Fibroblast of peridontal ligament (primary cell): ENCODE measurements around the gene TMEM19.
"Not testable (repeated sequence)": the region's sequence is repeated elsewhere in the genome, so short reads cannot be mapped to it uniquely, and the experiment has no call there.

Source experiments
- DNase-seq: peaks from one replicate; pipeline ENCODE4 v3.0.0-alpha.2; 2010; ENCODE audit errors: extremely low read depth

The TMEM19 gene

DNA sequence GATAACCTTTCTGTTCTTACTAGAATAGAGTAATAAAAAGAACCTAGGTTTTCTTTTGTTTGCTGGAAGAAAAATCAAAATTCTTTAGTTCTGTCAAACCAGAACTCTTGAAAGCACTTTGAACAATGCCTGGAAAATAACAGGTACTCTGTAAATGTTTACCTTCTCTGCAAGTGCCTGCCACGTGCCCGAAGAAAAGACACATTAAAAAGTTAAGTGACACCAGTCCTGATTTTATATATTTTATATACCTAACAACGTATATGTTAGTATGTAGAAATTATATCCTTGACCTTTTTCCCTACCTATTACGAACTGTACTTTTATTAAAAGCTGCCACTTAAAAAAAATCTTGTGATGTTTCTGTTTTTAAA, 20.8 kb upstream of the TMEM19 start:
- no peak for DNase-seq

DNA sequence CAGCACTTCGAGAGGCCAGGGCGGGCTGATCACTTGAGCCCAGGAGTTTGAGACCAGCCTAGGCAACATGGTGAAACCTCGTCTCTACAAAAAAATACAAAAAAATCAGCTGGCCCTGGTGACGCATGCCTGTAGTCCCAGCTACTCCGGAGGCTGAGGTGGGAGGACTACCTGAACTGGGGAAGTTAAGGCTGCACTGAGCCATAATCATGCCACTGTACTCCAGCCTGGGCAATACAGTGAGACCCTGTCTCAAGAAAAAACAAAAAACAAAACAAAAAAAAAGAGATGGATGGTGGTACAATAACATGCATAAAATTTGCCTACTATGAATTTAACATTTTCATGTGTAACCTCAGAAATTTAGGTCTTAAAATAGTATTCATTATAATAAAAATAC, 19.6 kb upstream of the TMEM19 start:
- no peak for DNase-seq

DNA sequence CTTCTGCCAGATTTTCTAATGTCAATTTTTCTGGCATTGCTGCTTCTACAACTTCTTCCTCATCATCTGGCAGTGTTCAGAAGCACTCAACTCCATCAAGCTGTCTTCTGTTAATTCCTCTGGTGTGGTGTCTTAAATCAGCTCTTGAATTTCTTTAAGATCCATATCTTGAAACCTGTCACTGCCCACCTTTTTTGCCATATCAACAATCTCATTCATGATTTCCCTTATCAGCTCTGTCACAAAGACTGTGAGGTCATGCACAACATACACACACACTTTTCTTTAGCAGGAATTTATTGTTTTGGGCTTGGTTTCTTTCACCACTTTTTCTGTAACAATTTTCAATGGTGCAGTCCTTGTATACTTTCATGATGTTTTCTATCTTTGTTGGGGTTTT, 14.6 kb upstream of the TMEM19 start:
- no peak for DNase-seq

GRCh38 chr12:71671816-71672215, 14.1 kb upstream of the TMEM19 start:
- DNase-seq: no peak

GRCh38 chr12:71682466-71682865, 3.4 kb upstream of the TMEM19 start:
- no peak for DNase-seq

DNA sequence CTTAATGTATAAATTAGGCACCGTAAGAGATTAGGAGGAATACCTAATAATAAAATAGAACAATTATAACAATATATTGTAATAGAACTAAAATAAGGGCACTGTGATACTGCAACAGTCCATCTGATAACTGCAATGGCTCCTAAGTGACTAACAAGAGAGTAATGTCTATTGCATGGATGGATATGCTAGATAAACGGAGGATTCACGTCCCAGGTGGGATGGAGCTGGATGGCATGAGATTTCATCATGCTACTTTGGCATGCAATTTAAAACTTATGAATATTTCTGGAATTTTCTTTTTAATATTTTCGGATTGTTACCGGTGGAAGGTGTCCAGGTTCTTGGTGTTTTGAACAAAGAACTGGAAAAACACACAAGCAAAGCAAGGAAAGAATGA, 2.2 kb upstream of the TMEM19 start:
- no peak for DNase-seq

DNA sequence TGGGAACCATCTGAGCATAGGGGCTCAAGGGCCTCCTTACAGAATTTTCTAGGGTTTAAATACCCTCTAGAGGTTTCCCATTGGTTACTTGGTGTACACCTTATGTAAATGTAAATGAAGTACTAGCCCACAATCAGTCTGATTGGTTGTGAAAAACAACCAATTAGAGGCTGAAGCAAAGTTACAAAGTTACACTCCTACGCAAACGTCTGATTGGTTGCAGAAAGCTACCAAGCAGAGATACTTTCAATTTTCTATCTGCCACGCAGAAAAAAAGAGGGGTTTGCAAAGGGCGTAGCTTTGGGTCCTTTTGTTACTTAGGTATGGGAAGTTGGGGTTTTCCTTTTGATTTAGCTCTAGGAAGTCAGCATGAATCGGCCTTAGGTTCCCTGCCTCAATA, 1.8 kb upstream of the TMEM19 start:
- peak; percentile 78 for DNase-seq

DNA sequence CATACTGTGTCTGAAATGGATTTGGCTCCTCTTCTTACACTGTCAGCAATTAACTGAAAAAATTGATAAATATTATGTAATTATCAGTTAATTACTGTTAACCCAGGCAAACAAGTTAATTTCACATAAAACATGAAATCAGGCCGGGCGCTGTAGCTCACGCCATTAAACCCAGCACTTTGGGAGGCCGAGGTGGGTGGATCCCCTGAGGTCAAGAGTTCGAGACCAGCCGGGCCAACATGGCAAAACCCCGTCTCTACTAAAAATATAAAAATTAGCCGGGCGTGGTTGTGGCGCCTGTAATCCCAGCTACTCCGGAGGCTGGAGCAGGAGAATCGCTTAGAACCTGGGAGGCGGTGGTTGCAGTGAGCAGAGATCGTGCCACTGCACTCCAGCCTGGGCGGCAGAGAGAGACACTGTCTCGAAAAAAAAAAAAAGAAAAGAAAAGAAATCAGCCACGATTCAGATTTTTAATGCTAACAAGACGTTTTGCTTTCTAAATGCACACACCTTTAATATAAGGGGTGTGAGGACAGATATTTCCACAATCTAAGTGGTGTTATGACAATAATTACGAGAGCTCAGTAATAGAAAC, 473 bp upstream of the TMEM19 start:
- no peak for DNase-seq

DNA sequence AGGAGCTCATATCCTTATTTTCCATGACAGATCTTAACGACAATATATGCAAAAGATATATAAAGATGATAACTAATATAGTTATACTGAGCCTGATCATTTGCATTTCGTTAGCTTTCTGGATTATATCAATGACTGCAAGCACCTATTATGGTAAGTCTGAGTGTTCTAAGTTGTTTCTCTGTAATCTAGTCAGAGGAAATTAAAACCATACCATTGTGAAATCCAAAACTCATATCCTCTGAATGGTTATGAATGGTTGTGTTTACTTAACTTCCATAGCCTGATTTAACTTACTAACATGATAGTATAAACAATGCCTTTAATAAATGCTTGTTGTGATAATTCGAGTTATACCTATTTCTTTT, 760 bp downstream of the TMEM19 start:
- DNase-seq: peak; percentile 64

- DNase-seq: not testable (repeated sequence)
Measured at GRCh38 chr12:71687172-71687571, 1.3 kb downstream of the TMEM19 start.

DNA sequence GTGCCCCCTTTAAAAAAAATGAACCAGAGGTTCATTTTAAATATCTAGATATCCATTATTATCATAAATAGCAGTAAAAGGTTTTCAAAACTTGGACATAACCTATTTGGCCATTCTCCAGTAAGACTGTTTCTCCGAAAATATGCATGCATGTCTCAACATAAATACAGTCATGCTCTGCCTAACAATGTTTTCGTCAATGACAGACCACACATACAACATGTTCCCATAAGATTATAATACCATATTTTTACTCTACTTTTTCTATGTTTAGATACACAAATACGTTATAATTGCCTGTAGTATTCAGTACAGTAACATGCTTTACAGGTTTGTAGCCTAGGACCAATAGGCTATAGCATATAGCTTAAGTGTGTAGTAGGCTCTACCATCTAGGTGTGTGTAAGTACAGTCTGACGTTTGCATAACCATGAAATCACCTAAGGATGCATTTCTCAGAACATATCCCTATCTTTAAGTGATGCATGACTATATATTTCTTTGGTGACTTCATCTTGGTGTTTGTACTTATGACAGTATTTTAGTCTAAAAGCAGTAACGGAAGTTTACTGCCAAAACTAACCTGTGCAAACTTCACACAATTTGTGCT, 3.2 kb downstream of the TMEM19 start:
- no peak for DNase-seq

GRCh38 chr12:71691504-71692129, 5.7 kb downstream of the TMEM19 start:
- no peak for DNase-seq

DNA sequence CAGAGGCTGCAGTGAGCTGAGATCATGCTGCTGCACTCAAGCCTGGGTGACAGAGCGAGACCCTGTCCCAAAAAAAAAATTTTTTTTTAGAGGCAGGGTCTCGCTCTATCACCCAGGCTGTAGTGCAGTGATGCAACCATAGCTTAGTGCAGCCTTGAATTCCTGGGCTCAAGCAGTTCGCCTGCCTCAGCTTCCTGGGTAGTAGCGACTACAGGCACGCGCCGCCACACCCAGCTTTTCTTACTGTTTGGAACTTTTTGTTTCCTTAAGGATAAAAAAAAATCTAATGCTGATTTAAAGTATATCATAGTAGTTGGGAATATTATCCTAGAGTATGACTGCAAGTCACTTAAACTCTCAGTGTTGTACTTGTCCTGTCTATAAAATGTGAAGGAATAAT, 7.2 kb downstream of the TMEM19 start:
- no peak for DNase-seq

- not testable (repeated sequence) for DNase-seq
Measured at GRCh38 chr12:71693651-71694050, 7.8 kb downstream of the TMEM19 start.

DNA sequence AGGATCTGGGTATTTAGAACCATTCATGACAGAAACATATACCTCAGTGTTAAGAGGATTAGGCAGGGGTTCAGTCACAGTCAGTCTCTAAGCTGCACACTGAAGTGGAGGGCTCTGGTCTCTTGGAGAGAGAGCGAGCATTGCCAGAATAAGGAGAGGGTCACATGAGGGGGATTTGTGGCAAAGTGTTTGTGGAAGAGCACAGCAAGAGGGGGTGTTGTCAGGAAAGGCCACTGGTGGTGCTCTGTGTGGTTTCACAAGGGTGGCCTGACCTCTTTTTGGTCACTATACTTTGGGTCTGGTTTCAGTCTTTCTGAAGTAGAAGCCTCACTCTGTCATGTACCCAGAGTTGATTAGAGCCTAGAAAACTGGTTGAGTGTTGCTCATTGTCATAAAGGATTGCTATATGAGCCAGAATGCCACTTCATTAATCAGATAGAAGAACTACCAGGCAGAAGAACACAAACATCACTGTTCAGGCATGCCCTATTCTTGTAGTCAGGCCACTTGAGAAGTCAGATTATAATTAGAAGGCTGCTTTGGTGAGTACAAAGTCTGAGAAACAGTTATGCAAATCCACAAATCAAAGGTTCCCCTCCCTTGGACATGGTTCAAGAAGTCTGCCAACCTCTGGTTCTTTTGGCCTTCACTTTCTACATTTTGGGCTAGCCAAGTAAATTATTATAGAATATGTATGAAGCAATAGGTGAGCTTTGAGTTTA, 8.4 kb downstream of the TMEM19 start:
- DNase-seq: no peak

- DNase-seq: no peak
Measured at GRCh38 chr12:71695782-71696181, 9.9 kb downstream of the TMEM19 start.

- not testable (repeated sequence) for DNase-seq
Measured at GRCh38 chr12:71702181-71702580, 16.3 kb downstream of the TMEM19 start.

DNA sequence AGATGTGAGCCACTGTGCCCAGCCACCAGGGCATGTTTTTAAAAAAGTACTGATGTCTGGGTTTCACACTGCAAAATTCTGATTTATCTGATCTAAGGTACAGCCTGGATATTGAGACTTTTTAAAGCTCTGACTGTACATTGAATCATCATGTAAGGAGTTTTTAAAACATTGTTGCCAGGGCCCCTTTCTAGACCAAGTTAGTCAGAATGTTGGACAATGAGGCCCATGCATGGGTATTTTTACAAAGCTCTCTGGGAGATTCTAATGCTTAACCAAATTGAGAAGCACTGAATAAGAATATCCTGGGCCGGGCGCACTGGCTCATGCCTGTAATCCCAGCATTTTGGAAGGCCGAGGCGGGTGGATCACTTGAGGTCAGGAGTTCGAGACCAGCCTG, 16.7 kb downstream of the TMEM19 start:
- DNase-seq: no peak

DNA sequence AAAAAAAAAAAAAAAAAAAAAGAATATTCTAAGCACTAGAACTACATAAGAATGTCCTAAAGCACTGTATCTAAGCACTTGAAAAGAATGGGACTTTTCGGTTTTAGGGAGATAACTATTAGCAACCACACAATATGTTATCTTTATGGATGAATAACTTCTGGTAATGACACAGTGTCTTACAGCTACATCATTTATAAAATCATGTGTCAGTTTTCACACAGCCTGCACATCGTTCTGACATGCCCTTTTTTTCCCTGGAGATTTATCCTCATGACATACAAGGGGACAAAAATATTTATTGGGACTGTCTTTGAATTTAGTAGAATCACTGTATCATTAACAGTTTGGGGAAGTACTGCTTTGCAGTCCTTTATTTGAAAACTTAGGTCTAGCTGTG, 17.3 kb downstream of the TMEM19 start:
- DNase-seq: no peak

DNA sequence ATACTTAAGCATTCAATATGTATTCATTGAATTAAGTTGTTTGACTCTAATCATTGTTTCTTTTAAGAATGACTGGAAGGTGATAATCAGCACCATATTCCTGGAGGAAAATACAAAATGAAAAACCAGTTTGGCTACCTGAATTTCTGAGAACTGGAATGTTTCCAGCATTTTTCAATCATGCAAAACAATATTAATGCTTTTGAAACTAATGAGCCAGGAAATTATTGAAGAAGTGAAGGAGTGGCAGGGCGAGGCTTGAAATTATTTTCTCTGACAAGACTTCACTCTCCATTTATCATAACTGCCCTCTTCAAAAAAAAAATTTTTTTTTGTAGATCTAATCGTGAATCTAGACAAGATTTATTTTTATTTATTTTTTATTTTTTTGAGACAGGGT, 19.0 kb downstream of the TMEM19 start:
- no peak for DNase-seq

GRCh38 chr12:71708658-71709057, 22.8 kb downstream of the TMEM19 start:
- DNase-seq: no peak

GRCh38 chr12:71710276-71711125, 24.6 kb downstream of the TMEM19 start:
- peak; percentile 79 for DNase-seq
